OCI-LY7 (cell line): Measurements from ENCODE around the gene APOC4. TPM values are rescaled to one million over a fixed set of nuclear protein-coding genes. Genes with fewer than 3 reads are reported as not detected.

ENCODE experiments used
- BruUV-seq: library from RNA; stranded (reverse); fragments of 400-500 nt; replicated peaks from 2 replicates; lab custom pipeline; 2021; lab: Mats Ljungman, UMichigan
- CTCF ChIA-PET: fragments of 300-600 bp; sonication (Branson Sonifier 250); formaldehyde crosslinking; loops from one replicate; lab custom pipeline; 2022; ENCODE audit warnings: antibody characterized with exemption; ENCODE audit not compliant: unreplicated experiment; lab: Charles Lee
- POLR2A ChIA-PET: fragments of 300-600 bp; sonication (Branson Sonifier 250); formaldehyde crosslinking; loops from one replicate; lab custom pipeline; 2022; ENCODE audit warnings: antibody characterized with exemption; lab: Charles Lee
- DNase-seq: peaks from one replicate; pipeline ENCODE4 v3.0.0-alpha.2; 2015; ENCODE audit warnings: low spot score
- H2AFZ ChIP-seq: fragments of 200-600 bp; sonication (generic), shearing (Covaris generic); 2 replicates; pipeline ENCODE4 v1.6.1; 2014; ENCODE audit warnings: mild to moderate bottlenecking, antibody characterized with exemption, low read length, moderate library complexity
- H3K27ac ChIP-seq: fragments of 200-600 bp; sonication (generic); 2 replicates; pipeline ENCODE4 v1.5.1; 2014; ENCODE audit warnings: mixed run types, low read depth, mild to moderate bottlenecking, moderate library complexity, low read length, inconsistent platforms; ENCODE audit not compliant: poor library complexity, severe bottlenecking
- H3K36me3 ChIP-seq: fragments of 200-600 bp; sonication (generic); 2 replicates; pipeline ENCODE4 v1.6.1; 2014; ENCODE audit warnings: mild to moderate bottlenecking, antibody characterized with exemption, low read length, moderate library complexity, mixed read lengths; ENCODE audit not compliant: insufficient read depth
- H3K4me1 ChIP-seq: fragments of 200-600 bp; sonication (generic); 2 replicates; pipeline ENCODE4 v1.5.1; 2014; ENCODE audit warnings: mild to moderate bottlenecking, low read length; ENCODE audit not compliant: insufficient read depth, poor library complexity, severe bottlenecking
- H3K4me2 ChIP-seq: fragments of 200-600 bp; sonication (generic); 2 replicates; pipeline ENCODE4 v1.6.1; 2014; ENCODE audit warnings: mild to moderate bottlenecking, low read length
- H3K4me3 ChIP-seq: fragments of 200-600 bp; sonication (generic); 2 replicates; pipeline ENCODE4 v1.5.1; 2014; ENCODE audit warnings: mild to moderate bottlenecking, low read depth, low read length; ENCODE audit not compliant: poor library complexity, severe bottlenecking
- H3K79me2 ChIP-seq: fragments of 200-600 bp; sonication (generic); 2 replicates; pipeline ENCODE4 v1.6.1; 2016; ENCODE audit warnings: low read depth, mild to moderate bottlenecking, low read length, moderate library complexity, mixed read lengths; ENCODE audit not compliant: insufficient read depth
- H3K9me2 ChIP-seq: fragments of 200-600 bp; sonication (generic); 2 replicates; pipeline ENCODE4 v1.6.1; 2016; ENCODE audit warnings: mild to moderate bottlenecking, low read length, mixed read lengths; ENCODE audit not compliant: insufficient read depth
- H3K9me3 ChIP-seq: fragments of 200-600 bp; sonication (generic); 2 replicates; pipeline ENCODE4 v1.6.1; 2014; ENCODE audit warnings: mild to moderate bottlenecking, mixed run types, low read length, mixed read lengths
- H4K20me1 ChIP-seq: fragments of 200-600 bp; sonication (generic); 2 replicates; pipeline ENCODE4 v1.6.1; 2014; ENCODE audit warnings: mild to moderate bottlenecking, antibody characterized with exemption, low read length, moderate library complexity, mixed read lengths; ENCODE audit not compliant: insufficient read depth
- CTCF ChIP-seq: fragments of 200-600 bp; sonication (generic); conservative IDR thresholded peaks from 2 replicates; pipeline ENCODE4 v1.5.1; 2014; ENCODE audit warnings: mild to moderate bottlenecking, antibody characterized with exemption, low read length, moderate library complexity, mixed read lengths
- EZH2phosphoT487 ChIP-seq: fragments of 200-600 bp; sonication (generic); IDR thresholded peaks from 2 replicates; pipeline ENCODE4 v1.6.1; 2018; ENCODE audit warnings: low read depth, borderline replicate concordance, mild to moderate bottlenecking, mixed run types, antibody characterized with exemption, low read length, moderate library complexity, mixed read lengths
- intact Hi-C: fragments of 100-400 bp; cut with micrococcal nuclease; formaldehyde crosslinking; loops from one replicate; pipeline ENCODE4 v1.10.0; 2022; ENCODE audit not compliant: unreplicated experiment
- total RNA-seq, 2 experiments: library from RNA; depleted of rRNA in 1 of 2; stranded (reverse); fragments of >200 nt in 1 of 2; shearing (Covaris generic) in 1 of 2; gene quantifications; 2 replicates each; pipeline ENCODE4 v1.2.3, GENCODE V29; 2014 to 2022

Gene APOC4
- total RNA-seq, 2 experiments from 2014 or later: not detected

- Histone ChIP-seq H3K79me2 (no peaks in the 10 kb centered on the region), H3K4me1 (peaks cover 70% of the 10 kb centered on the region), H3K4me2 (peak overlapping the region; percentile 46; the same call in 1 of the 2 replicates), H3K9me3 (no peaks in the 10 kb centered on the region), H3K9me2 (no peaks in the 10 kb centered on the region), H4K20me1 (no peaks in the 10 kb centered on the region), H3K4me3 (no peak overlapping the region), H2AFZ (no peak overlapping the region), H3K27ac (peak overlapping the region; percentile 61), H3K36me3 (peaks cover 49% of the 10 kb centered on the region)
- CTCF ChIA-PET: no interaction called here
- no peak for DNase-seq
- no TSS peak for BruUV-seq
- intact Hi-C loops: no loop called here
- POLR2A ChIA-PET: interaction anchor here (0.7 kb wide), 1 partner anchor 16 kb away, joined by 3 read pairs; no protein-coding TSS in a partner anchor
- no peak for TF ChIP-seq CTCF
- TF ChIP-seq EZH2phosphoT487: no peak
Measured at GRCh38 chr19:44993926-44994537, 52.0 kb downstream of the APOC4 start.

Other genes with a start within 250 kb of the APOC4 start
- not detected in 2 replicates for gene CEACAM16, start 243.1 kb upstream of the APOC4 start, total RNA-seq (2014; rRNA removed; shearing (Covaris generic))
- not detected in 2 replicates for gene CEACAM16, start 243.1 kb upstream of the APOC4 start, total RNA-seq (2022)
- gene BCL3, start 193.5 kb upstream of the APOC4 start, total RNA-seq (2014; rRNA removed; shearing (Covaris generic)): 5.8 and 10.2 TPM in 2 replicates
- 18.6 and 22.9 TPM in 2 replicates for gene BCL3, start 193.5 kb upstream of the APOC4 start, total RNA-seq (2022)
- not detected in 2 replicates for gene CBLC, start 164.3 kb upstream of the APOC4 start, total RNA-seq (2014; rRNA removed; shearing (Covaris generic))
- gene CBLC, start 164.3 kb upstream of the APOC4 start, total RNA-seq (2022): not detected in 2 replicates
- not detected in 2 replicates for gene BCAM, start 133.1 kb upstream of the APOC4 start, total RNA-seq (2014; rRNA removed; shearing (Covaris generic))
- not detected in 2 replicates for gene BCAM, start 133.1 kb upstream of the APOC4 start, total RNA-seq (2022)
- not detected in 2 replicates for gene NECTIN2, start 95.9 kb upstream of the APOC4 start, total RNA-seq (2014; rRNA removed; shearing (Covaris generic))
- not detected in 2 replicates for gene NECTIN2, start 95.9 kb upstream of the APOC4 start, total RNA-seq (2022)
- gene TOMM40, start 51.0 kb upstream of the APOC4 start, total RNA-seq (2014; rRNA removed; shearing (Covaris generic)): 89.7 and 90.1 TPM in 2 replicates
- gene TOMM40, start 51.0 kb upstream of the APOC4 start, total RNA-seq (2022): 58.9 and 80.9 TPM in 2 replicates
- gene APOE, start 36.4 kb upstream of the APOC4 start, total RNA-seq (2014; rRNA removed; shearing (Covaris generic)): 2.1 and 3.3 TPM in 2 replicates
- 1.1 and 1.8 TPM in 2 replicates for gene APOE, start 36.4 kb upstream of the APOC4 start, total RNA-seq (2022)
- gene APOC1, start 27.6 kb upstream of the APOC4 start, total RNA-seq (2014; rRNA removed; shearing (Covaris generic)): not detected in 2 replicates
- 1.9 TPM in 1 of 2 replicates, not detected in the other for gene APOC1, start 27.6 kb upstream of the APOC4 start, total RNA-seq (2022)
- 0.35 TPM in 1 of 2 replicates, not detected in the other for gene APOC2, start 3.8 kb downstream of the APOC4 start, total RNA-seq (2014; rRNA removed; shearing (Covaris generic))
- not detected in 2 replicates for gene APOC2, start 3.8 kb downstream of the APOC4 start, total RNA-seq (2022)
- gene CLPTM1, start 13.1 kb downstream of the APOC4 start, total RNA-seq (2014; rRNA removed; shearing (Covaris generic)): 32.2 and 34.0 TPM in 2 replicates
- gene CLPTM1, start 13.1 kb downstream of the APOC4 start, total RNA-seq (2022): 70.3 and 86.3 TPM in 2 replicates
- 36.4 and 36.9 TPM in 2 replicates for gene RELB, start 59.2 kb downstream of the APOC4 start, total RNA-seq (2014; rRNA removed; shearing (Covaris generic))
- gene RELB, start 59.2 kb downstream of the APOC4 start, total RNA-seq (2022): 51.1 and 61.7 TPM in 2 replicates
- 142 and 152 TPM in 2 replicates for gene CLASRP, start 96.8 kb downstream of the APOC4 start, total RNA-seq (2014; rRNA removed; shearing (Covaris generic))
- gene CLASRP, start 96.8 kb downstream of the APOC4 start, total RNA-seq (2022): 166 and 181 TPM in 2 replicates
- 10.6 and 13.5 TPM in 2 replicates for gene ZNF296, start 134.2 kb downstream of the APOC4 start, total RNA-seq (2014; rRNA removed; shearing (Covaris generic))
- gene ZNF296, start 134.2 kb downstream of the APOC4 start, total RNA-seq (2022): 31.4 and 31.6 TPM in 2 replicates
- 45.2 and 60.0 TPM in 2 replicates for gene GEMIN7, start 137.0 kb downstream of the APOC4 start, total RNA-seq (2014; rRNA removed; shearing (Covaris generic))
- gene GEMIN7, start 137.0 kb downstream of the APOC4 start, total RNA-seq (2022): 38.8 and 46.3 TPM in 2 replicates
- 35.5 and 48.6 TPM in 2 replicates for gene PPP1R37, start 150.9 kb downstream of the APOC4 start, total RNA-seq (2014; rRNA removed; shearing (Covaris generic))
- 24.7 and 27.7 TPM in 2 replicates for gene PPP1R37, start 150.9 kb downstream of the APOC4 start, total RNA-seq (2022)
- 0.50 and 1.0 TPM in 2 replicates for gene NKPD1, start 218.7 kb downstream of the APOC4 start, total RNA-seq (2014; rRNA removed; shearing (Covaris generic))
- gene NKPD1, start 218.7 kb downstream of the APOC4 start, total RNA-seq (2022): 1.00 and 1.0 TPM in 2 replicates
- gene TRAPPC6A, start 236.0 kb downstream of the APOC4 start, total RNA-seq (2014; rRNA removed; shearing (Covaris generic)): 50.5 and 55.6 TPM in 2 replicates
- 70.9 and 81.9 TPM in 2 replicates for gene TRAPPC6A, start 236.0 kb downstream of the APOC4 start, total RNA-seq (2022)
- 8.1 and 9.7 TPM in 2 replicates for gene BLOC1S3, start 236.5 kb downstream of the APOC4 start, total RNA-seq (2014; rRNA removed; shearing (Covaris generic))
- gene BLOC1S3, start 236.5 kb downstream of the APOC4 start, total RNA-seq (2022): 13.8 and 15.4 TPM in 2 replicates